SKM-1 treated with dmso at 0.1 percent for 144 hours (cell line): Measurements from ENCODE around the gene LSM7.

ENCODE experiments used
- DNase-seq: peaks from one replicate; lab custom pipeline; 2025; ENCODE audit not compliant: unreplicated experiment; lab: John Stamatoyannopoulos, UW

LSM7 gene

GRCh38 chr19:2325281-2326046 lies 2.9 kb downstream of the LSM7 start:
- no peak for DNase-seq

GRCh38 chr19:2324220-2324948 lies 4.0 kb downstream of the LSM7 start:
- DNase-seq, result no peak

- DNase-seq, result no peak
These were observed 4.7 kb downstream of the LSM7 start for GRCh38 chr19:2323707-2324106.

GRCh38 chr19:2321565-2322283 lies 6.7 kb downstream of the LSM7 start:
- DNase-seq, result no peak

GRCh38 chr19:2320939-2321338 lies 7.4 kb downstream of the LSM7 start:
- DNase-seq, result no peak

- no peak for DNase-seq
These were observed 8.3 kb downstream of the LSM7 start for GRCh38 chr19:2320049-2320448.

GRCh38 chr19:2319551-2319950 lies 8.8 kb downstream of the LSM7 start:
- no peak for DNase-seq

GRCh38 chr19:2318923-2319322 lies 9.5 kb downstream of the LSM7 start:
- no peak for DNase-seq

- DNase-seq, result no peak
These were observed 10.6 kb downstream of the LSM7 start for GRCh38 chr19:2317756-2318155.

GRCh38 chr19:2317300-2317699 lies 11.1 kb downstream of the LSM7 start:
- DNase-seq, result no peak

- peak; percentile 27 for DNase-seq
These were observed 12.5 kb downstream of the LSM7 start for GRCh38 chr19:2315818-2316353.

- no peak for DNase-seq
These were observed 13.1 kb downstream of the LSM7 start for GRCh38 chr19:2315121-2315817.

GRCh38 chr19:2312820-2313501 lies 15.4 kb downstream of the LSM7 start:
- DNase-seq, result no peak

- DNase-seq, result no peak
These were observed 17.3 kb downstream of the LSM7 start for GRCh38 chr19:2311093-2311492.

GRCh38 chr19:2309734-2310362 lies 18.5 kb downstream of the LSM7 start:
- DNase-seq, result no peak

- no peak for DNase-seq
These were observed 20.3 kb downstream of the LSM7 start, which contains the start of gene LINGO3 for GRCh38 chr19:2308114-2308556. TSS of gene LINGO3 (minus strand) at chr19:2308154. CDS start at chr19:2291776, 16,378 bp downstream.

GRCh38 chr19:2307518-2308012 lies 20.8 kb downstream of the LSM7 start:
- no peak for DNase-seq

GRCh38 chr19:2306971-2307370 lies 21.4 kb downstream of the LSM7 start:
- no peak for DNase-seq

GRCh38 chr19:2306281-2306806 lies 22.0 kb downstream of the LSM7 start:
- no peak for DNase-seq
